Right renal cortex interstitium (tissue), 3 donors: ENCODE data around the gene ZC3H12A. TPM values are rescaled to one million over a fixed set of nuclear protein-coding genes. Genes with fewer than 3 reads are reported as not detected.
"Not testable (repeated sequence)": the region's sequence is repeated elsewhere in the genome, so short reads cannot be mapped to it uniquely, and the experiment has no call there.

Source experiments
- DNase-seq, 3 donors: peaks; one replicate each; pipeline ENCODE4 v3.0.0-alpha.2; 2013; ENCODE audit warnings: low read depth in 3 of 3, low spot score in 2 of 3
- polyA plus RNA-seq, 3 donors: library from polyadenylated mRNA; unstranded; fragments of 120-200 nt; gene quantifications; one replicate each; pipeline ENCODE4 v1.2.1, GENCODE V29; 2013; ENCODE audit not compliant: insufficient read length in 3 of 3

Gene ZC3H12A
- polyA plus RNA-seq, 3 donors, result 1.1 to 2.1 (median 1.7) TPM

GRCh38 chr1:37498872-37499617 lies 24.7 kb downstream of the ZC3H12A start:
- DNase-seq, result no peak

- DNase-seq, result no peak
Observed at GRCh38 chr1:37501661-37502060, 27.3 kb downstream of the ZC3H12A start.

- DNase-seq, result no peak
Observed at GRCh38 chr1:37502104-37502503, 27.7 kb downstream of the ZC3H12A start.

- DNase-seq, result not testable (repeated sequence)
Observed at GRCh38 chr1:37502791-37503190, 28.4 kb downstream of the ZC3H12A start.

GRCh38 chr1:37506740-37507139 lies 32.4 kb downstream of the ZC3H12A start:
- DNase-seq, result no peak

- DNase-seq, result no peak
Observed at GRCh38 chr1:37509181-37509580, 34.8 kb downstream of the ZC3H12A start.

GRCh38 chr1:37513795-37514349 lies 39.5 kb downstream of the ZC3H12A start:
- DNase-seq, result peak in 2 of 3 donors; percentile 27 to 30

GRCh38 chr1:37514350-37515184 lies 40.2 kb downstream of the ZC3H12A start, which contains the start of gene MEAF6:
Gene MEAF6 (minus strand): TSS chr1:37514766. CDS start chr1:37514746, 20 bp downstream.
- DNase-seq, result peak; percentile 73 to 80 (median 76)

- no peak for DNase-seq
Observed at GRCh38 chr1:37515185-37516034, 41.0 kb downstream of the ZC3H12A start.

GRCh38 chr1:37517569-37517968 lies 43.2 kb downstream of the ZC3H12A start:
- no peak for DNase-seq

- DNase-seq, result not testable (repeated sequence)
Observed at GRCh38 chr1:37518241-37518640, 43.9 kb downstream of the ZC3H12A start.

- DNase-seq, result not testable (repeated sequence)
Observed at GRCh38 chr1:37518929-37519328, 44.5 kb downstream of the ZC3H12A start.

GRCh38 chr1:37519613-37520012 lies 45.2 kb downstream of the ZC3H12A start:
- DNase-seq, result no peak

GRCh38 chr1:37529888-37530287 lies 55.5 kb downstream of the ZC3H12A start:
- not testable (repeated sequence) for DNase-seq

GRCh38 chr1:37532418-37533156 lies 58.2 kb downstream of the ZC3H12A start:
- not testable (repeated sequence) for DNase-seq

- DNase-seq, result no peak
Observed at GRCh38 chr1:37533317-37534093, 59.1 kb downstream of the ZC3H12A start.
